ENCODE measurements around the gene CACNA2D3. TPM values are rescaled to one million over a fixed set of nuclear protein-coding genes. Genes with fewer than 3 reads are reported as not detected.
"Not testable (repeated sequence)": the region's sequence is repeated elsewhere in the genome, so short reads cannot be mapped to it uniquely, and the experiment has no call there.

CACNA2D3 gene
- total and polyA plus RNA-seq, 2 donors from 2014 or later: 5.7 to 11.2 TPM

DNA sequence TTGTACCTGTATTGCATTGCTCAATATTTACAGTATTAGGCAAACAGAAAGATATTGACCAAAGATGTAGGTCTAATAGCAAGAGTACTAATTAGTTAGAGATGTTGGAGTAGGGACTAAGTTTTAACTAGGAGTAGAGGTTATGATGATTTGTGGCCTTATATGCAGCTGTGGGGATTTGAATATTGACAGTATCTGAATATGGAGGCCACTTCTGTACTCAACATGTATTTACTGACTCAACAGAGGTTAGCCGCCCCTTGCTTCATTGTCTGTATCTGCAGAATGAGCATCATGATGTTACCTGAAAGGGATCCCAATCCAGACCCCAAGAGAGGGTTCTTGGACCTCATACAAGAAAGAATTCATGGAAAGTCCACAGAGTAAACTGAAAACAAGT is 855.1 kb downstream of the CACNA2D3 start:
- Histone ChIP-seq H3K9me3 (ENCODE audit: control insufficient read depth in 2 of 3, insufficient read depth in 1 of 3, low read length in 3 of 3) (no peaks in the 10 kb centered on the region), H3K36me3 (ENCODE audit: control insufficient read depth in 2 of 3, insufficient read depth in 3 of 3, low read length in 3 of 3) (no peaks in the 10 kb centered on the region), H3K27me3 (ENCODE audit: control insufficient read depth, insufficient read depth, low read length) (no peaks in the 10 kb centered on the region), H3K4me3 (ENCODE audit: low read length in 3 of 3) (no peak overlapping the region), H3K4me1 (ENCODE audit: control insufficient read depth in 2 of 3, insufficient read depth in 2 of 3, low read depth in 1 of 3, low read length in 3 of 3) (no peaks in the 10 kb centered on the region), H3K9ac (ENCODE audit: low read length in 3 of 3) (no peak overlapping the region), H3K27ac (ENCODE audit: low read depth in 2 of 2, low read length in 2 of 2) (no peak overlapping the region)
- DNase-seq (no peak), FAIRE-seq (no peak)
- intact Hi-C loops (cut with DNase I): no loop called here
- TF ChIP-seq, protein P1, sequence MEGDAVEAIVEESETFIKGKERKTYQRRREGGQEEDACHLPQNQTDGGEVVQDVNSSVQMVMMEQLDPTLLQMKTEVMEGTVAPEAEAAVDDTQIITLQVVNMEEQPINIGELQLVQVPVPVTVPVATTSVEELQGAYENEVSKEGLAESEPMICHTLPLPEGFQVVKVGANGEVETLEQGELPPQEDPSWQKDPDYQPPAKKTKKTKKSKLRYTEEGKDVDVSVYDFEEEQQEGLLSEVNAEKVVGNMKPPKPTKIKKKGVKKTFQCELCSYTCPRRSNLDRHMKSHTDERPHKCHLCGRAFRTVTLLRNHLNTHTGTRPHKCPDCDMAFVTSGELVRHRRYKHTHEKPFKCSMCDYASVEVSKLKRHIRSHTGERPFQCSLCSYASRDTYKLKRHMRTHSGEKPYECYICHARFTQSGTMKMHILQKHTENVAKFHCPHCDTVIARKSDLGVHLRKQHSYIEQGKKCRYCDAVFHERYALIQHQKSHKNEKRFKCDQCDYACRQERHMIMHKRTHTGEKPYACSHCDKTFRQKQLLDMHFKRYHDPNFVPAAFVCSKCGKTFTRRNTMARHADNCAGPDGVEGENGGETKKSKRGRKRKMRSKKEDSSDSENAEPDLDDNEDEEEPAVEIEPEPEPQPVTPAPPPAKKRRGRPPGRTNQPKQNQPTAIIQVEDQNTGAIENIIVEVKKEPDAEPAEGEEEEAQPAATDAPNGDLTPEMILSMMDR (IDR thresholded peaks at IDR 0.05; ENCODE audit: borderline replicate concordance, extremely low read depth, insufficient read depth): no peak

DNA sequence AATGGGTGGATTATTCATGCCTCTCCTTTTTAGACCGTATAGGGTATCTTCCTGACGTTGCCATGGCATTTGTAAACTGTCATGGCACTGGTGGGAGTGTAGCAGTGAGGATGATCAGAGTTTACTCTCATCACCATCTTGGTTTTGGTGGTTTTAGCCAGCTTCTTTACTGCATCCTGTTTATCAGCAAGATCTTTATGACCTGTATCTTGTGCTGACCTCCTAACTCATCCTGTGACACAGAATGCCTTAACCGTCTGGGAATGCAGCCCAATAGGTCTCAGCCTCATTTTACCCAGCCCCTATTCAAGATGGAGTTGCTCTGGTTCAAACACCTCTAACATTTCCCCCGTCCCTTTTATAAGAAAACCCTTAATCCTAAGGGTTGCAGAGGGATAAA is 855.6 kb downstream of the CACNA2D3 start:
- H3K36me3 ChIP-seq (ENCODE audit: control insufficient read depth in 2 of 3, insufficient read depth in 3 of 3, low read length in 3 of 3); H3K4me1 ChIP-seq (ENCODE audit: control insufficient read depth in 2 of 3, insufficient read depth in 2 of 3, low read depth in 1 of 3, low read length in 3 of 3); H3K4me3 ChIP-seq (ENCODE audit: low read length in 3 of 3); H3K9ac ChIP-seq (ENCODE audit: low read length in 3 of 3); H3K27me3 ChIP-seq (ENCODE audit: control insufficient read depth, insufficient read depth, low read length); intact Hi-C loops (cut with DNase I); H3K9me3 ChIP-seq (ENCODE audit: control insufficient read depth in 2 of 3, insufficient read depth in 1 of 3, low read length in 3 of 3); FAIRE-seq; H3K27ac ChIP-seq (ENCODE audit: low read depth in 2 of 2, low read length in 2 of 2); DNase-seq: not testable (repeated sequence)

DNA sequence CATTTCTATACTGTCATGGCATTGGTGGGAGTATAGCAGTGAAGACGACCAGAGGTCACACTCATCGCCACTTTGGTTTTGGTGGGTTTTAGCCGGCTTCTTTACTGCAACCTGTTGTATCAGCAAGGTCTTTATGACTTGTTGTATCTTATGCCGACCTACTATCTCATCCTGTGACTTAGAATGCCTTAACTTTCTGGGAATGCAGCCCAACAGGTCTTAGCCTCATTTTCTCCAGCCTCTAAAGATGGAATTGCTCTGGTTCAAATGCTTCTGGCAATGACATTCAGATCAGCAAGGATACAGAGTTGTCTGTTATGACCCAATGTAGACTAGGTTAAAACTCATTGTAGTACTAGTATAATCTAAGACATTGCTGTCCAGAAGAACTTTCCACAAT is 860.5 kb downstream of the CACNA2D3 start:
- H3K27me3 ChIP-seq (ENCODE audit: control insufficient read depth, insufficient read depth, low read length): no peaks in the 10 kb centered on the region
- H3K36me3 ChIP-seq (ENCODE audit: control insufficient read depth in 2 of 3, insufficient read depth in 3 of 3, low read length in 3 of 3): no peaks in the 10 kb centered on the region
- DNase-seq: no peak
- TF ChIP-seq, protein P1 (IDR thresholded peaks at IDR 0.05; ENCODE audit: borderline replicate concordance, extremely low read depth, insufficient read depth): no peak
- H3K27ac ChIP-seq (ENCODE audit: low read depth in 2 of 2, low read length in 2 of 2): no peak overlapping the region
- H3K4me1 ChIP-seq (ENCODE audit: control insufficient read depth in 2 of 3, insufficient read depth in 2 of 3, low read depth in 1 of 3, low read length in 3 of 3): peaks cover 0 to 2% (median 0%) of the 10 kb centered on the region in 3 donors
- H3K9ac ChIP-seq (ENCODE audit: low read length in 3 of 3): no peak overlapping the region
- H3K4me3 ChIP-seq (ENCODE audit: low read length in 3 of 3): no peak overlapping the region
- intact Hi-C loops (cut with DNase I): no loop called here
- no peaks in the 10 kb centered on the region for H3K9me3 ChIP-seq (ENCODE audit: control insufficient read depth in 2 of 3, insufficient read depth in 1 of 3, low read length in 3 of 3)
- FAIRE-seq: no peak

DNA sequence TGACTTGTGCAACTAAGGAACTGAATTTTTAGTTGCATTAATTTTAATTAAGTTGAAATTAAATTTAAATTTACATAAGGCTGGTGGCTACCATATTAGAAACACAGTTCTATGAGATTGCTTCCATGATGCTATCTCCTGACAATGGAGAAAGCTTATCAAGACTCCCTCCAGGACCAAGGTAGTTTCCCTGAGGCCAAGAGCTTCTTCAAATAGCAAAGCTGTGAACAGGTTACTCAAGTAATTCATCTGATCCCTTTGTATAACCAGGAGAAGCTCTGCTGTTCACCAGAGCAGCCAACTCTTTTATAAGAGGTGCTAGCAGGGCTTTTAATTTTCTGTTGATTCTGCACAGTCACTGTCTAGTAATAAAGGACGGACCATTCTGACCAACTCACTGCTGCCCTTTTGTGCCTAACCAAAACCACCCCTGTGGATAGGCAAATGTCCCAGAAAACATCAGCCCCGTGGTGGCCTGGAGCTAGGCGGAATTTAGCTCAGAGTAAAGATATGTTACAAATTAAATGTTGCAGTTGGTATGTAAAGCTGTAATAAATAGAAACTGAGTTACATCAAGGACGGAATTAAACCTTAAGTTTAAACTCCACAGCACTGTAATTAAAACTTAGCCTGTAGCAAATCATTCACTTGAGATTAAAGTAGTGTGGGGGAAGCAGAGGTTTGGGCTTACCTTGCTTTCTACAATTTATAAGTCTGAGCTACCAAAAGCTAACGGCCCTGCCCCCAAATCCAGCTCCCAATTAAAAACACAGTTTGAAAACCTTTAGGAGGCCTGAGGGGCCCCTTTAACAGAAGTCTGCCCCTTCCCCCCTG is 861.1 kb downstream of the CACNA2D3 start:
- DNase-seq: peak in 2 of 5 donors; percentile 61 to 62
- peak overlapping the region in 1 of 3 donors; percentile 4 for H3K4me3 ChIP-seq (ENCODE audit: low read length in 3 of 3)

More for the DNA sequence above, 861.1 kb downstream of the CACNA2D3 start:
- TF ChIP-seq, protein P1 (IDR thresholded peaks at IDR 0.05; ENCODE audit: borderline replicate concordance, extremely low read depth, insufficient read depth): no peak
- FAIRE-seq: no peak
- Histone ChIP-seq H3K27ac (ENCODE audit: low read depth in 2 of 2, low read length in 2 of 2) (no peak overlapping the region), H3K9me3 (ENCODE audit: control insufficient read depth in 2 of 3, insufficient read depth in 1 of 3, low read length in 3 of 3) (no peaks in the 10 kb centered on the region), H3K9ac (ENCODE audit: low read length in 3 of 3) (no peak overlapping the region), H3K4me1 (ENCODE audit: control insufficient read depth in 2 of 3, insufficient read depth in 2 of 3, low read depth in 1 of 3, low read length in 3 of 3) (peaks cover 0 to 2% (median 0%) of the 10 kb centered on the region in 3 donors), H3K36me3 (ENCODE audit: control insufficient read depth in 2 of 3, insufficient read depth in 3 of 3, low read length in 3 of 3) (no peaks in the 10 kb centered on the region), H3K27me3 (ENCODE audit: control insufficient read depth, insufficient read depth, low read length) (no peaks in the 10 kb centered on the region)
- intact Hi-C loops (cut with DNase I): no loop called here

All from kidney (tissue), 14 donors.